ENCODE results near the gene RIT2.
"Not testable (repeated sequence)": the region's sequence is repeated elsewhere in the genome, so short reads cannot be mapped to it uniquely, and the experiment has no call there.

RIT2 gene

DNA sequence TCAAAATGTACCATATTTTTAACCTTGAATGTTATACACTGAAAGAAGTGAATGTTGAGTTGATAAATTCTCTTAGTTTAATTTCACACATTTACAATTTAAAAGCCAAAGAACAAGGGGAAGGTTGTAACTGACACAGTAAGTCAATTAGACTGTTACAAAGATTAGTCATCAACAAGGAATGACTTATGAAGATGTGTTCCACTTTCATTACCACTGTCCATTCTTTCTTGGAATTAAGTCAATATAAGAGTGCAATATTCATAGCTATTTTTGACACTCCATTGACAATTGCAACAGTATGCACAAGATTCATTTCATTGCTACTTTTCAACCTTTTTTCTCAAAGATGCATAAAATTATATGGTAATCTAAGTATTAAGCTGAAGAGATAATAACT is 291.3 kb downstream of the RIT2 start:
- no peak for DNase-seq

GRCh38 chr18:42822711-42823110 is 292.8 kb downstream of the RIT2 start:
- no peak for DNase-seq

- no peak for DNase-seq
Observed at GRCh38 chr18:42821492-42821891, 294.0 kb downstream of the RIT2 start.

GRCh38 chr18:42814618-42815017 is 300.9 kb downstream of the RIT2 start:
- no peak for DNase-seq

GRCh38 chr18:42814184-42814583 is 301.3 kb downstream of the RIT2 start:
- no peak for DNase-seq

- no peak for DNase-seq
Observed at GRCh38 chr18:42813570-42813969, 301.9 kb downstream of the RIT2 start.

DNA sequence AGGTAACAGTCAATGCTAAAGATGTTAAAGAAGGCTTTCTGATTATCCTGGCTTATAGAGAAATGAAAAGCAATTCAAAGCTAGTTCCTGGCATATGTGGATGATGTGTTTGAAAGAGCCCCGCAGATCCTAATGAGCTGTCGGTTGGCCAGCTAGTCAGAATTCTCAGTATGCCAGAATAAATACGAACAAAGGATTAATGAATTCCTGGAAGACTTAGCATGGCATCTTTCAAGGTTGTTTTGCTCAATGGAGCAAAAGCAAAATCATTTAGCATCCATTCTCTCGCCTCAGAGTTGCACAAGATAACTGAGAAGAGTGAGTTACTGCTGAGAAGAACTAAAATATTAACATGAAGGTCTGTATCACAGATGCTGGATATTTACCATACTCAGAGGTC is 307.6 kb downstream of the RIT2 start:
- DNase-seq = no peak

DNA sequence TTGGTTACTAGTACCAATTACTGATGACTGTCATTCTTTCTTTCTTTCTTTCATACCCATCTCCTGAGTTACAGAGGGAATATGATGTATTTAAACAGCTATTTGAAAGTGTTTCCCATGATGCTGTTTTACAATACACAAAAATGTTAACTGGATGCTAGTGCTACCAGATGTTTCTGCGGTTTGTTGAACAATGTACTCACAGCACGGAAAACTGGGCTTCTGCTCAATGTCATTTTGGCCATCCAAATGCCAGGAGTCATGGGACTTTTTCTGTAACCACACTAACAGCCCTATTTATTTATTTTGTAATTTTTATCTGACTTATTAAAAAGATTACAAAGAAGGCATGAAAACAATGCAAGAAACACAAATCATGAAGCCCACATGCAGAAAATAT is 313.8 kb downstream of the RIT2 start:
- no peak for DNase-seq

GRCh38 chr18:42798606-42799170 is 316.8 kb downstream of the RIT2 start:
- DNase-seq = peak; percentile 3 to 72 (median 41)

DNA sequence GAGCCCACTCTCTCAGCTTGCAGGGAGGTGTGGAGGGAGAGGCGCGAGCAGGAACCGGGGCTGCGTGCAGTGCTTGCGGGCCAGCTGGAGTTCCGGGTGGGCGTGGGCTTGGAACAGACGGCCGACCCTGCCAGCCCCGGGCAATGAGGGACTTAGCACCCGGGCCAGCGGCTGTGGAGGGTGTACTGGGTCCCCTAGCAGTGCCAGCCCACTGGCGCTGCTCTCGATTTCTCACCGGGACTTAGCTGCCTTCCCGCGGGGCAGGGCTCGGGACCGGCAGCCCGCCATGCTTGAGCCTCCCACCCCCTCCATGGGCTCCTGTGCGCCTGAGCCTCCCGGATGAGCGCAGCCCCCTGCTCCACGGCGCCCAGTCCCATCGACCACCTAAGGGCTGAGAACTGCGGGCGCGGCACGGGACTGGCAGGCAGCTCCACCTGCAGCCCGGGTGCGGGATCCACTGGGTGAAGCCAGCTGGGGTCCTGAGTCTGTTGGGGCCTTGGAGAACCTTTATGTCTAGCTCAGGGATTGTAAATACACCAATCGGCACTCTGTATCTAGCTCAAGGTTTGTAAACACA is 320.2 kb downstream of the RIT2 start:
- DNase-seq = not testable (repeated sequence)

GRCh38 chr18:42792731-42793130 is 322.8 kb downstream of the RIT2 start:
- no peak for DNase-seq

- DNase-seq = no peak
Observed at GRCh38 chr18:42784632-42785031, 330.9 kb downstream of the RIT2 start.

GRCh38 chr18:42782929-42783328 is 332.6 kb downstream of the RIT2 start:
- no peak for DNase-seq

DNA sequence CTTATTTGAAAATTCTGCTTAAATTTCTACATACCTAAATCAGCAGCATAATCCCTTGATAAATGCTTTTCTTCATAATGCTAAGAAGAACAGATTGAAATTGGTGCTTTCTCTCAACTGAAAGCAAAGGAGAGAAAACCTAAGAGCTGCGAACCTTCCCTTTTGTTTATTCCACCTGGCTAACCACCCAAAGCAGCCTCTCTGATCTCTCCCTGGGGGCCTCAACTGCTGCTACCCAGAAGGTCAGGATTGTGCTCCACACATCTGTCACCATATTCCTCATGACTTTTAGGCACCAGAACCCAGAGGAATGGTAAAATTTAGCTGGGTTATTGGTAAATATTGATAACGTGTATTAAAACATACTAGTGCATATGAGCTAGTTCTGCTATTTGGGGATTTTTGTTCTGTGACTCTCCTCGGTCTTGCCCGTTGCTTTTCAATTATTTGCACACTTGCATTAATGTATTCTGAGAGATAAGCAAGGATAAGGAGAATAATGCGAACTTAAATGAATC is 334.1 kb downstream of the RIT2 start:
- no peak for DNase-seq

GRCh38 chr18:42780171-42780570 is 335.3 kb downstream of the RIT2 start:
- no peak for DNase-seq

- DNase-seq = no peak
Observed at GRCh38 chr18:42778445-42779042, 336.9 kb downstream of the RIT2 start.

DNA sequence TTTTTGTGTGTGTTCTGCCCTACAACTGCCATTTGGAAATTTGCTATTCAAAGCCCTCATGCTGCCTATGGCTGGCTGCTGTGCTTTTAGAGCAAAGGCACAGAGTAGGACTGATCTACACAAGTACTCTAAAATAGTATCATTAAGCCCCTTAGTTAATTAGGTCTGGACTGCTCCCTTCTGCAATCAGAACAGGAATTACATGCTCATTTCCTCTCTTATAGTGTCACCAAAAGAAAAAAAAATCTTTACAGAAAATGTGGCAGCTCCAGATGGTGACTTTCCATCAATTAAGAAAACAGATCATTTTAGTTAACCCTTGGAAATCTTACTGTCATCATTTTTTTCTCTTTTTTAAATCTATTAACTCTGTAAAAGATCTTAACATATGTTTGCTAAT is 337.5 kb downstream of the RIT2 start:
- no peak for DNase-seq

DNA sequence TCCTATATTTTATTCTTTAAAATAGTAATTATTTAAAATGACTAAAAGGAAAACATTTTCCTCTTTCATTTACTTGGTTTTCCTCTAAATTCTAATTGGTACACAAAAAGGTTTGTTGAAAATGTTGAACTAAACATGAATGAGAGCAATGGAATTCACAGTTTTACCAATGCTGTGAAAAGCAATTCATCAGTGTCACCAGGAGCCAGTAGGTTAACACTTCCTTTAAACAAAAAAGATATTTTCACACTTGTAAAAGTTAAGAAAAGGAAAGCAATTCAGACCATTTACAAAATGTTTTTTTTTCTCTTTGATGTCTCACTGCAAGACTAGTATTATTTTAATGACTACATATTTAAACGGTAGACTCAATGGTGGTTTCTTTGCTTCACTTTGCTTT is 341.6 kb downstream of the RIT2 start:
- no peak for DNase-seq

DNA sequence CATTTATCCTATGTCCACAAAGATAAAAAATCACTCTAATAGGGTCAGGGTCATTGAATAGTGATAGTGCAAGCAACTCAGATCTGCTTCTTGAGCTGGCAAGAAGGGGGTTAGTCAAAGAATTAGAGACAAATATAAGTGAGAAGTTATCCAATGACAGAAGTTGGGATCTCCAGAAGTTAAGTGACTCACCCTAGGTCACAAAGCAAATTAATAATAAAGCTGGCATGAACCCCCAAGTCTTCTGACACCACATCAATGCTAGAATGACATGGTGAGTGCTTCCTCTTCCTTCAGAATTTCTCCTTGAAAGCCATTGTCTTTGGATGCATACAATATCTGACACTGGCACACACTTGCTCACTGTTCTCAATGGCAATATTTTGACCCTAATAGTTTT is 343.5 kb downstream of the RIT2 start:
- no peak for DNase-seq

GRCh38 chr18:42765302-42765701 is 350.2 kb downstream of the RIT2 start:
- DNase-seq = peak in 1 of 3 experiments; percentile 64

DNA sequence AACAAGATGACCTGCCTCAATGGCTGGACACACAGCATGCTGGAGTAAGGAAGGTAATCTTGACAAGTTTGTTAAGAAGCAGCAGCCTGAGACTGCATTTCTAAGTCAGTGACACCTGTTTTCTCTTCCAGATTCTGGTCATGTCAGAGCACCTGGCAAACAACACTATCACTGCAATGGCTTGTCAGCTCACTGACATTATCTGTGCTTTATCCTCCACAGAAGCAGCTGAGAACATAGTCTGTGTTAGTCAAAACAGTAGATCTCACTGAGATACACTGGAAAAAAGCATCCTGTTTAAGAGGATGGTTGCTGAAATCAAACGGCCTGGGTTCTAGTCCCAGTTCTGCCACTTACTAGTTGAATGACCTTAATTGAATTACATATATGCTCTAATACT is 355.2 kb downstream of the RIT2 start:
- DNase-seq = no peak

DNA sequence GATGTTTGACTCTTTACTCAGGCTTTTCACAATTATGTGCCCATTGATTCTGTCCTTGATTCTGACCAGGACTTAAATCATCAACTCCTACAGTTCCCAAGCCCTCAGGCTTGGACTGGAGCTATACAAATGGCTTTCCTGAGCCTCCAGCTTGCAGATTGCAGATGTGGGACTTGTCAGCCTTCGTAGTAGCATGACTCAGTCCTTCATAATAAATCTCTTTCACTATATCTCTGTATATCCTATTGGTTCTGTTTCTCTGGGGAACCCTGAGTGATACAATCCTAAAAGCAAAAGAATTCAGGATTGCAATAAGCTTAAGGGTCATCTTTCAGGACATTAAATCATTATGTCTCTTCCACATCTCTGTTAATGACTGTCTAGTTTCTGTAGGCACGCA is 356.6 kb downstream of the RIT2 start:
- no peak for DNase-seq

- DNase-seq = peak in 1 of 3 experiments; percentile 11
Observed at GRCh38 chr18:42756214-42756613, 359.3 kb downstream of the RIT2 start.

DNA sequence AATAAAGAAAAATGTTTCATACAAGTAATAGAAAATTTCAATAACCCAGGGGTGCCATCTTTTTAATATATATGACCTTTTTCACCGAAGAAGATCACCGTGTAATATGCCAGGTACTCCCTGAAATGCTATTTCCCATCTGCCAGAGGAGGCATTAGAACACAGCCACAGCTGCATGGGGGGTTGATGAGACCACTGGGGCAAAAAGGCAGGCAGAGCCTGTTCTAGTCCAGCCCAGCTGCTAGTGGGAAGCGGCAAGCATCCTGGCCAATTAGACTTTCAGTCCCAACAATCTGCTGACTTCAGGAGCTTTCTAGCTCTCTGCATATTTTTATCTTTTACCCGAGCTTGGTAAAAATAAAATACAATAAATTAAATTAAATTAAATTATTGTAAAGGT is 362.6 kb downstream of the RIT2 start:
- no peak for DNase-seq

DNA sequence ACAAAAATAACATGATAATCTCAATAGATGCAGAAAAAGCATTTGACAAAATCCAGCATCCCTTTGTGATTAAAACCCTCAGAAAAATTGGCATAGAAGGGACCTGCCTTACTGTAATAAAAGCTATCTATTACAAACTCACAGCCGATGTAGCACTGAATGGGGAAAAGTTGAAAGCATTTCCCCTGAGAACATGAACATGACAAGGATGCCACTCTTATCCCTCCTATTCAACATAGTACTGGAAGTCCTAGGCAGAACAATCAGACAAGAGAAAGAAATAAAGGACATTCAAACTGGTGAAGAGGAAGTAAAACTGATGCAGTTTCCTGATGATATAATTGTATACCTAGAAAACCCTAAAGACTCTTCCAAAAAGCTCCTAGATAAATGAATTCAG is 368.7 kb downstream of the RIT2 start:
- no peak for DNase-seq
